Activated CD4-positive, alpha-beta T cell treated with anti-CD3 and anti-CD28 coated beads for 1 hour (primary cell): ENCODE data around the gene DHRS7B.

Source experiments
- DNase-seq: peaks from one replicate; pipeline ENCODE4 v3.0.0-alpha.2; 2020

DHRS7B gene

DNA sequence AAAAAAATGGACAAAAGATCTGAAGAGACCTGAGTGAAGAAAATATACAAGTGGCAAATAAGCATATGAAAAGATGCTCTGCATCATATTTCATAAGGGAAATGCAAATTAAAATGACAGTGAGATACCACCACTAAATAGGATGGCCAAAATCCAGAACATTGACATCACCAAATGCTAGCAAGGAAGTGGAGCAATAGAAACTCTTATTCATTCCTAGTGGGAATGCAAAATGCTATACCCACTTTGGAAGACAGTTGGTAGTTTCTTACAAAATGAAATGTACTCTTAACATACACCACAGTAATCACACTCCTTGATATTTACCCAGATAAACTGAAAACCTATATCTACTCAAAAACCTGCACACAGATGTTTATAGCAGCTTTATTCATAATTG, 33.6 kb downstream of the DHRS7B start:
- no peak for DNase-seq

DNA sequence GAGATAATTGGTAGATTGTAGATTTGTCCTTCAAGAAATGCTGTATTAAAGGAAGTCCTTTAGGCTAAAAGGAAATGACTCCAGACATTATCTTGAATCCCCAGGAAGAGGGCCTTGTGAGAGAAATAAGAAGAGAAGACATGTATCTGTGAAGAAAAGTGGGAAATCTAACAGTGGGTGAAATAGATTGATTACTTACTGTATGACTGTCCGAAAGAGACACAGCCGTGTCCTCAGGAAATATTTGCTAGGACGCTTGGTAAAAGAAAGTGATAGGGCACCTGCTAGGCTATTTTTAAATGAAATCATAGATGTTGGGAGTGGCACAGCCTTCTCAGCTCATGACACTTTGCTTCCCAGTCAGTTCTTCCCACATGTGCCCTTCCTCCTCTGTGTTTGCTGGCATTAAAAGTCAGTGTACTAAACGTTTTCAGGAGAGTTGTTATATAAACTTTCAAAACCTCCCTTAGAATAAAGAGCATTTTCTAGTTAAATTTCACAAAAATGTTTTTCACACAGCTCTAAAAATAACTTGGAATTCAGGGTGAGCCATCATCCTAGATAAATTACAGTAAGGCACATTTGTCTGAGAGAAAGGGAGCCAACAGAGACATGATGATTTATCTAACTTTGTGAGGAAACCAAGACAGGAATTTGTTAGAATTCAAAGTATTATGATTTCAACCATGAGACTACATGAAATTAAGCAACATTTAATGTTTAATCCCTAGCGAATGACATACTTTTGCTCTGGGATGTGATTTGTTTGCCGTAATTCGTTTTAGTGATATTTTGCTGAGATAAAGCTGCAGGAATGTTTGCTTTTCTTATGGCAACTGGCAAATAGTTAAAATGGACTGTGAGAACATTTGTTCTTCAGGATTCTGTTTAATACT, 35.0 kb downstream of the DHRS7B start:
- no peak for DNase-seq

DNA sequence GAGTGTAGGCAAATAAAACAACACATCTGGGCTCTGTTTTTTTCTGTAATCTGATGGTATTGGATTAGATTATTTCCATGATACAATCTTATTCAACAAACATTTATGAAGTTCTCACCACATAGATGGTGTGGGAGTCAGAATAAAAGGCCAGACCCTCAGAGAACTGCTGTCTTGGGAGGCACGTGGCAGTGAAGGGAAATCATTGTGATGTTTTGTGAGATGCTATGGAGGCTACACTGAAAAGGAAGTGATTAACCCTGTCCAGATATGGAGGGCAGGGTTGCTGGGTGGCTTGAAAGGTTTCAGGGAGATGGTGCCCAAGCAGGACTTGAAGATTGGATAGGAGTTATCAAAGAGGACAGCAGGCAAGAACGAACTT, 35.6 kb downstream of the DHRS7B start:
- no peak for DNase-seq

DNA sequence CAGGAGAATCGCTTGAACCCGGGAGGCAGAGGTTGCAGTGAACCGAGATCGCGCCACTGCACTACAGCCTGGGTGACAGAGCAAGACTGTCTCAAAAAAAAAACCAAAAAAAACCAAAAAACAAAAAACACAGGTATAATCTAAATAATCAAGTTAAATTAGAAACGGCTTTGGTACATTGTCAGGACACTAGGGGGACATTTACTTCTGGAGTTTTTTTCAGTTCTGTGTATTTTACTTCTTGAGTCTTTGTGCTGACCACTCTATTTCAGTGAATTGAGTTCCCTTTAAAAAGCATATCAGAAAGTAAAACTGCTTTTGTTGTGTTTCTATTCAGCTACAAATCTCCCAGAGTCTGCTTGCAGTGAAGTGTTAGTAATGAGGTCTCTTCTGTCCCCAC, 36.3 kb downstream of the DHRS7B start:
- DNase-seq: no peak

DNA sequence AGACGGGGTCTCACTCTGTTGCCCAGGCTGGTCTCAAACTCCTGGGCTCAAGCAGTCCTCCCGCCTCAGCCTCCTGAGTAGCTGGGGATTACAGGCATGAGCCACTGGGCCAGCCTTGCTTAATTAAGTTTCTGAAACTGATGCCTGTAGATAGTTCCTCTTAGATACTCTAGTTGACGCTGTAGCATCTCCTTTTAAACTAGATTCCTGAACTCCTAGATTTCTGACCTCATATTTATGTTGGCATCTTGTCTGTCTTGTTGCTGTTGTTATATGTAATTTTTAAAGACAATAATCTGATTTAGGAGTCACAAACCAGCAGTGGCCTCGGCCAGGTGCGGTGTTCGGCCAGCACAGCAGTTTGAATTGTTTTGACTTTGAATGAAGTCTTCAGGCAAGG, 37.5 kb downstream of the DHRS7B start:
- no peak for DNase-seq

DNA sequence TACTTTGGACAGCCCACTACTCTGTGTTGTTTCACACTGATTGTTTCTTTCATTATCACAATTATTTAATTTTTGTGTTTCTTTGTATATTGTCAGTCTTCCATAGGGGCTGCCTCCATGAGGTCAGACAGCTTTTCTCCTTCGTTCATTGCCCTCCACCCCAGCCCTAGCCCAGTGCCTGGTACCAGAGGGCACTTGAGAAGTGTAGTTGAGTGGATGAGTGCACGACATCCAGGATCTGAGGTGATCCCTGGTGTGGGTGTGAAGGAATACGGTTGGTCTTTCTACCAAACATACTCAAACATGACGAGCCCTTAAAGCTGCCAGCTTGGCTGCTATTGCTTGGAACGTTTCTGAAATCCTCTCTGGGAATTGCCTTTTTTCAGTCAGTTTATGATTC, 37.9 kb downstream of the DHRS7B start:
- DNase-seq: no peak

DNA sequence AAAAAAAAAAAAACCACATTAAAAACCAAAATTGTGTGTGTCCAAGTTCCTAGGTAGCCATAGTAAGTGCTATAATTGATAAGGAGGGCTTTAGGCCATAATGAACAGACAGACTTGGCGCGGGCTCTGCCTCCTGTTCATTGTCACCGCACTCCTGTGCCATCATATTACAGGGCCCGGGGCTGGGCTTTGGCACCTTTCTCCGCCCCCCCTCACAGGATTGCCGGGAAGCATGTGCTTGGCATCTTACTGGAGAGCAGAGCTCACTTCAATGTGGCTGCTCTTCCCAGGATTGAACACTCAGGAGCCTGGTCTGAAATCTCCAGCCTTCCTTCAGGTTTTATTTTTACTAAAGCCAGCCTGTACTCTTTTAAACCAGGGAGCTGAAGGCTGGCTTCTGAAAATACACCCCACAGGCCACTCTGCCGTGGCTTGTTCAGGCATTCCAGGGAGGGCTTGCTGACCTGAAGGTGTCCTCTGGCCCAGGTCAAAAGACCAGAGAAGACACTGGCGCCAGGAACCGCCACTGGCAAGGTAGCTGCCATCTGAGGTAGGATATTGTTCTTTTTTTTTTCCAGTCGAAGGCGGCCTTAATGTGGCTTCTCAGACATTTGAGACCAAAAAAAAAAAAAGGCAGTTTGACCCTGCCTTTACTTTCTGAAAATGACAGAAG, 39.3 kb downstream of the DHRS7B start:
- DNase-seq: no peak

DNA sequence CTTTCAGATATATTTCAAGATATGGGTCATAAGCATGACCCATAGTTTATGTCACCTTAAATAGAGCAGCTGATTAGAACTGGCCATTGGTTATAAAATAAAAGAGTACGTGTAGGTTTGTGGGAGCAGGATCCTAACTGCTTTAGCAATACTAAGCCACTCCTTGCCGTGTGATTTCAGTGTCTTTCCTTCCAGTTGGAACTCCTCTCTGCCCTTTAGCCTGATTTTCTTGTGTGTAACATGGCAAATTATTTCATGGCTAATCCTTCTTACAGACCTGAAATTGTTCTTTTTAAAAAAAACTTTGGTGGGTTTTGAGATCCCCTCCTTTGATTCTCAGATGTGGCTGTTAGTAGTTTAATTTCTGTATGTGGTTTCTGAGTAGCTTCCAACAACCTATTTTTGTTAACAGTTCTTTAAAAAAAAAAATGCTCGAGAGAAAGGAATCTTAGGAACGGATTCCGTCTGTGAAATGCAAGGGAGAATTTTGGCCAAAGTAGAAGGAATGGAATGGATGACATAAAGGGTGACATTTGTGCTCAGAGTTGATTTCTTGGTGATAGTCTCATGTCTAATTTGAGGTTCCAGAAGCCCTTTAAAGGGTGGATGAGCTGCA, 39.9 kb downstream of the DHRS7B start:
- no peak for DNase-seq

DNA sequence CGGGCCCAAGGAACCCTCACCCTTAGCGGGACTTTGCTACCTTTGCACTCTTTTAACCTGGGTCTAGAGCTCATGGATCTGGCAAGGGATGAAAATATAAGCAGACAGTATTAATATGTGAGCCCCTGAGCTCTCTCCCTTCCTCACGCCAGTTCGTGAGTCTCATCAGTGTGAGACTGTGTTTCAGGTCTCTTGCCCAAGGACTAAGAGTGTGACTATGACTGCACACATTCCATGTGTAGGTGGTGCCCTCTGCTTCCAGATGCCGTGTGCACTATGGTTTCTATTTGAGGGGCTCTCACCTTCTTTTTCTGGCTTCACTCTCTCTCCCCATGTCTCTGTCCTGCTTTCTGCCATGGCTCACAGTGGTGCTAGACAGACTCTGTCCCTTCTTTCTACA, 40.5 kb downstream of the DHRS7B start:
- DNase-seq: no peak

DNA sequence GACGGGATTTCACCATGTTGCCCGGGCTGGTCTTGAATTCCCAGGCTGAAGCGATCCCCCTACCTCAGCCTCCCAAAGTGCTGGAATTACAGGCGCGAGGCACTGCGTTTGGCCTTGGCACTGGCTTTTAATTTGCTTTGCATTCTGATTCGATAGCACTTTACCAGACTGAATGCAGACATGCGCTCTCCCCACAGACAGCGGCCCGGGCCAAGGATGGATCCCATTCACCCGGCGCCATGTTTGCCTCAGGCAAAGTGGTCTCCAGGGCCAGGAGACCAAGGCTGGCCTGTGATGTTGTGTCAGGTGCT, 41.7 kb downstream of the DHRS7B start:
- no peak for DNase-seq

DNA sequence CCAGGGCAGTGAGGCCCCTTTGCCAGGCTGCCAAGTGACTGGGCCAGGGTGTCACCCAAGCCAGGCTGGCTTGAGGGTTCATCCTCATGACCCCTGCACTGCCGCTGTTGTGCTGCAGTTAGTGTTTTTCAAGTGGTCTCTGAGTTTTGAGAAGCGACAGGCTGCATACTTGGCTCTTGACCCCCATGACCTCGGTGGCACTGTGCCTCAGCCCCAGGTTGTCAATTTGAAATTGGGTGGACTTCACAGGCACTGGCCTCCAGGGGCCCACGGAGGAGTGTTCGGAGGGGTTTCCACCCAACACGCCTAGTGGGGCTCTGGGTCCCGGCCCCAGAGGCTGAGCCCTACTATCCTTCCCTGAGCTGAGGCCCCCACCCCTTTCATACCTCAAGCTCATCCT, 42.7 kb downstream of the DHRS7B start:
- no peak for DNase-seq

DNA sequence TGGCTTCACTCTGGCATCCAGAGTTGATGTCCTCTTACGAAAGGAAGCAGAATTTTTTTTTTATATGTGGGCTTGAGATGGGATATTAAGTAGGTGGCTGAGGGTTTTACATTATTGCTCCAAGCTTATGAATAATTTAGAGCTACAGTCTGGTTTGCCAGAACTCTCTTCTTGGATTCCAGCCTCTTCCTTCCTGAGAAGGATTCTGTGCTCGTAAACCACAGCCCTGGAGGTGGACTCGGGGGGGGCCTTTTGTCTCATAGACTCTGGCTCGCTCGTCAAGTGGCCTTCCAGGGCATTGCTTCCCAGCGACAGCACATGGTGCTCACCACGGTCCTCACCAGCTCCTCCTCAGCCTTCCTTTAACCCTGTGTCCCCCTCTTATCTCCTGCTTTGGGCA, 44.0 kb downstream of the DHRS7B start:
- DNase-seq: no peak

DNA sequence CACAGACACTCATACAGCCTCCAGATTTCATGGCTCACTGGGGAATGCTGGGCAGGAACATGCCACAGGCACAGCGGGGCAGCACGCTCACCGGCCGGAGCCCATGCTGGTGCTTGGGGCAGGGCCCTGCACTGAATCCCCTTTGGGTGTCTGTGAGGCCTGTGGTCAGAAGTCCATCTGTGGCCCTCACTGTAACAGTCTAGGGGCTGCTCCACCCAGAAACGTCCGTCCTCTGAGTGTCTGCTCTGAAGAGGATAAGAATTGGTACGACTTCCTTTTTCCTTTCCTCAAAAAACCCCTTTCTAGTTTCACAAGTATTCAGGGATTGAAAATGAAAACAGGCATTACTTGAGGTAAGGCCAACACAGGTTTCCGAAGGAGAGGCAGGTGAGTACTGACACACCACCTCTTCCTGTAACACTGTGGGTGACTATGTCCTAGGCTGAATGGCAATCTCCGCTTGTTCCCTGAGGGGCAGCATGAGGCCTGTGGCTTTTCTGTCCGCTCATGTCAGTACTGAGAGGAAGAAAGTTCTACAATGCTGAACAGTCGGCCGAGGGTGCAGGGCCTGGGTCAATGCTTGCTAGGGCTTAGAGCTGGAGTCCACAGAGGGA, 44.7 kb downstream of the DHRS7B start:
- DNase-seq: no peak

DNA sequence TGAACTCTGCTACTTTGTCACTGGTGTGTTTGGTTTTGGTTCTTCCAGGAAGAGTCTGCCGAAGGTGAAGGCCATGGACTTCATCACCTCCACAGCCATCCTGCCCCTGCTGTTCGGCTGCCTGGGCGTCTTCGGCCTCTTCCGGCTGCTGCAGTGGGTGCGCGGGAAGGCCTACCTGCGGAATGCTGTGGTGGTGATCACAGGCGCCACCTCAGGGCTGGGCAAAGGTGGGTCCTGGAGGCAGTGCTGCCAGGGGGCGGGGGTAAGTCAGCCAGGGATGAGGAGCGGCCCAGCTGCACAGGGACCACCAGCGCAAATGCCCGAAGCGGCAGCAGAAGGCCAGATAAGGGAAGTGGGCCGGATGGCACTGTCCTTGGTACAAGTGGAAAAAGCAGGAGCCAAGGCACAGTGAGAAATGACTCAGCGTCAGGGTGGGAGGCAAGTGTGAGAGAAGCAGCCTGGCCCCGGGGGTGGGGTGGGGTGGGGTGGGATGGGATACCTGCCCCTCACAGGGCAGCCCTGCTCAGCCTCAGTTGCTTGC, 45.3 kb downstream of the DHRS7B start:
- no peak for DNase-seq

DNA sequence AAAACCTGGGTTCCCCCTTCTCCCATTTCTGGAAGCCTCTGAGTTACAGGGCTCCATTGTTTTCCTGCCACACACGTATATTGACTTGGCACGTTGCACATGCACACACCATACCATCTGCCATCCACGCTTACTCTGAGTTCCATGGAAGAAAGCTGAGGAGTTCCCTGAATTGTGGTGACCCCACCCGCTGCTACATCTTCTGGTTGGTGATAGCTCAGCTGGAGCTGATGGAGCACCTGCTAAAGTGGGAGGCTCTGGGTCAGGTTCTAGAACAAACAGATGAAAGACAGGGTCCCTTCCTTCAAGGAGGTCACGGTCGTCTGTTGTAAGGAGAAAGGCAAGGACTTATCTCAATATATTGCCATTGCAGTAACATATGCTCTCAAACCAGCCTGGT, 46.1 kb downstream of the DHRS7B start:
- DNase-seq: no peak

DNA sequence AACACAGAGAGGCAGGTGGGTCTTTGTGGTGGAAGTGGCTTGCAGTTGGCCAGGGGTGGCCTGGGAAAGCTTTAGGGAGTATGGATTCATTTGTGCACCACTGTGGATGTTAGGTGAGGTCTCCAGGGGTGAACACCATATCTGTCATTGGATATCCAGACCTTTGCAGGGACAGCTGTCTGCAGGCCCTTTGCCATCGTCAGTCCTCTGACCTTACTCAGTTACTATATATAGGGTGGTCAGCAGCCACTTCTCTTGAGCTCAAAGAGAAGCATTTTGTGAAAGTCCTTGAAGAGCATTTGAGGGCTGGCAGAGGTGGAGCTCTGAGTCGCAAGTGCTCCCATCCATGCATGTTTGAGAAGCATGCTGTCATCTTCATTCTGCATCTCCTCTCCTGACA, 46.8 kb downstream of the DHRS7B start:
- no peak for DNase-seq

DNA sequence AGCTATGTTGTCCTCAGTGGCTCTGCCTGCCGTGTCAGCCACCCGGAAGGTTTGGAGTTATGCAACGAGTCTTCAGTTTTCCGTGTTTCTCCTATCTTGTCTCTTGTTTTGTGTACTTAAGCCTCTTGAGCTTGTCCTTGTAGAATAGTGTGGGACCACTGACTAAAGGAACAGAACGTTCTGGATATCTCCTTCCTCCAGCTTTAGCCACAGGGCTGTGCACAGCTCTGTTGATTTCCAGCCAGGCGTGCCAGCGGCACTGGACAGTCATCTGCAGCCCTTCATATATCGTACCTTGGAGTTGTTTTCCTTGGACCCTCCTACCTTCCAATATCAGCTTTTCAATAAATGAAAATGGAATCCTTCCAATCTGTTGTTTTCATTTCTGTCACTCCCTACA, 47.4 kb downstream of the DHRS7B start:
- DNase-seq: no peak

DNA sequence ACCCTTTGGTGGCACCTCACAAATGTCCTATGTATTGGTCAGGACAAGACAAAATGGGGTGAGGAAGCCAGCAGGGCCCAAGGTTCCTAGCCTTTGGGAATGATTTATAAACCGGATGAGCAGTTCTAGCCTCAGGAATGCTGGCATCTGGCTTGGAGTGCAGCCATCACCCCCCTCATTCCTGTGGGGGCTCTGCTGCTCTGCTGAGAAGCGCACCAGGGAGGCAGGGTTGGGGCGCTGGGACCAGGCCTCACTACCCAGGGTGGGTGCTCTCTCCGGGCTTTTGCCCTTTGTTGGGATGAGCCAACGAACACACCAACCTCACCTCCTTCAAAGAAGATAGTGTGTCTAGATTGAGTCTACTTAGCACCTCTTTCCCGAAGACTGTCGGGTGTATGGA, 47.9 kb downstream of the DHRS7B start:
- no peak for DNase-seq

DNA sequence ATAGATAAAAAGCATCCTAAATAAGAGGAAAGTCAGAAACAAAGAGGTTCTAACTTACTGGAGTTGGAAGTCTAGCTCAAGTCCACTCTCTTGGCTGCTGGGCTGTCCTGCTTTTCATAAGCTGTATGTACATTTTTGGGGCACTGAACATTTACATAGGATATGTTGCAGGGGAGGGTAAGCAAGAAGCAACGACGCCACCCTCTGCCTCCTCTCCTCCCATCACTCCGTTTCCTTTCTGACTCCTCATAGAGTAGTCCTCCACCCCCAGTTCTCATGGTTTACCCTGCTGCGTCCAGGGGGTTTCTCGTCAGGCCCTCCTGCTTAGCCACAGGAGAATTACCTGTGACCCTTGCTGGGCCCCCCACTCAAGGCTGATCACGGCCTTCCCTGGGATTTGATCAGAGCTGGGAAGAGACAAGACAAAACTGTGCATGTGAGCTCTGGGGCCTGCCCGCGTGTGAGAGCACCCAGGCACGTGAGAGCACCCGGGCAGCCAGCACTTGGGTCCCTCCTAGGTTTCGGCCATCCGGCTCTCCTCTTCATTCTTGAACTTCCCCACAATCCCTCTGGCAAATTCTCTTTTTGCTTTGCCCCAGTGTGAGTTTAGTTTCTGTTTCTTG, 50.1 kb downstream of the DHRS7B start:
- DNase-seq: no peak

DNA sequence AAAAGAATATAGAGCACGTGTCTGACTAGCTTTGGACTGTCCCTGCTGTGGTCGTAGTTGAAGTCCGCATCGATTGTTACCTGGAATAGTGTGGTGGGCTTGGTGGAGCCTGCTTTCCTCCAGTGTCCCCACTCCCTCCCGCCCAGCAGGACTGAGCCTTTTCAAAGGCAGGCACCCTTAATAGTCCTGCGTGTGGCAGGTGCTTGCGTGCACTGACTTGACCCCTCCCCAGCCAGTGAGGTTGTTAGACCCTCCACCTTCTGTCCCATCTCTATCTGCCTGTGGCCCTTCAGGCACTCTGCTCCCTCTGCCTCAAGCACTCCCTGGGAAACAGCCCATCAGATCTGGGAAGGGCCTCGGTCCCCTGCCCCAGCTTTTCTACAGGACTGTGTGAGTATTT, 50.6 kb downstream of the DHRS7B start:
- no peak for DNase-seq

DNA sequence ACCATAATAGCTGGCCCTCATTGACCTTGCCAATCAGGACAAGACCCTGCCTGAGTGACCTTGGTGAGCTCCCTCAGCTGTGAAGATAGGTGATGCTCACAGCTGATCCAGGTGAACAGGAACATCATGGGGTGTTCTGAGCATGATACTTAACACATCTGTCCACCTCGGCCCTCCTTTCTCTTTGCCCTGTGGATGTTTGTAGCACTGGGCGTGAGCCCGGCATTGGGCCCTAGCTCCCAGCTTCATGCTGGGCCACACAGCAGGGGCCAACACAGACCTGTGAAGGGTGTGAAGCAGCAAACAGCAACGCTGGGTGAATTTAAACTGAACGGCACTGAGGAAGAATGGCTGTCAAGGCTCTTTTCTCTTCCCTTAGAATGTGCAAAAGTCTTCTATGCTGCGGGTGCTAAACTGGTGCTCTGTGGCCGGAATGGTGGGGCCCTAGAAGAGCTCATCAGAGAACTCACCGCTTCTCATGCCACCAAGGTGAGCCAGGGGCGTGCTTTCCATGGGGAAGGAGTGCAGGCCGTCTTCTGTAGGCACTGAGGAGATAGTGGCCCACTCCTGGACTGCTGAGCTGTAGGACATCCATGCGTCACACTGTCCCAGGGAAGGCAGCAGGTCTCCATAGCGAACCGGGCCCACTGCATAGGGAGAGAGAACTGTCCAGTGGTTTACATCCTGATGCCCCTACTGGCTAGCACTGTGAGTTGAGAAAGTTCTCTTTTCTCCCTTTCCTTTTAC, 51.3 kb downstream of the DHRS7B start:
- DNase-seq: no peak

DNA sequence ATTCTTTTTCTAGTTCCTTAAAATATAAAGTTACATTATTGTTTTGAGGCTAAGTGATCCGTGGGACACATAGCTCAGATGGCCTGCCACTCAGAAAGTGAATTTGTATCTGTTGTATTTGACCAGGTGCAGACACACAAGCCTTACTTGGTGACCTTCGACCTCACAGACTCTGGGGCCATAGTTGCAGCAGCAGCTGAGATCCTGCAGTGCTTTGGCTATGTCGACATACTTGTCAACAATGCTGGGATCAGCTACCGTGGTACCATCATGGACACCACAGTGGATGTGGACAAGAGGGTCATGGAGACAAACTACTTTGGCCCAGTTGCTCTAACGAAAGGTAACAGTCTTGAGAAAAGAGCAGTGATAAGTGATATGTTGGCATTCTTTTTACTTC, 56.7 kb downstream of the DHRS7B start:
- DNase-seq: no peak
